Jurkat, Clone E6-1 (cell line): ENCODE results near the gene USP46.

ENCODE experiments used
- DNase-seq: peaks from one replicate; pipeline ENCODE4 v3.0.0-alpha.2; 2011; ENCODE audit warnings: low read depth, low spot score
- H3K4me3 ChIP-seq: 2 replicates; pipeline ENCODE4 v1.5.1; 2011; ENCODE audit warnings: mild to moderate bottlenecking, low read length, control low read depth, moderate library complexity

The USP46 gene

GRCh38 chr4:52545099-52546069, 113.7 kb downstream of the USP46 start:
- DNase-seq = peak; percentile 19

More at GRCh38 chr4:52545099-52546069, 113.7 kb downstream of the USP46 start:
- H3K4me3 ChIP-seq = no peak overlapping the region
